ENCODE data around the gene TMEM203. TPM values are rescaled to one million over a fixed set of nuclear protein-coding genes. Genes with fewer than 3 reads are reported as not detected.
"Not testable (repeated sequence)": the region's sequence is repeated elsewhere in the genome, so short reads cannot be mapped to it uniquely, and the experiment has no call there.

The TMEM203 gene
- total and polyA plus RNA-seq, 4 donors, result 19.9 to 27.5 (median 21.5) TPM

GRCh38 chr9:137240318-137240840 is 34.9 kb upstream of the TMEM203 start:
- Histone ChIP-seq H3K4me1 (ENCODE audit: control insufficient read depth in 4 of 4, insufficient read depth in 4 of 4, low read length in 3 of 4) (peaks cover 8 to 49% (median 21%) of the 10 kb centered on the region in 4 donors), H3K27me3 (ENCODE audit: control insufficient read depth in 4 of 4, insufficient read depth in 4 of 4, low read length in 3 of 4) (no peaks in the 10 kb centered on the region), H3K9ac (ENCODE audit: low read depth in 1 of 2, low read length in 2 of 2) (peak overlapping the region in 1 of 2 donors; percentile 38), H3K36me3 (ENCODE audit: control insufficient read depth in 4 of 4, insufficient read depth in 3 of 4, low read depth in 1 of 4, low read length in 3 of 4) (peaks cover 0 to 11% (median 5%) of the 10 kb centered on the region in 4 donors), H3K27ac (ENCODE audit: low read depth in 1 of 2, low read length in 2 of 2) (peak overlapping the region; percentile 74 to 92), H3K4me3 (ENCODE audit: low read depth in 1 of 3, low read length in 3 of 3) (peak overlapping the region; percentile 43 to 57 (median 49)), H3K9me3 (ENCODE audit: control insufficient read depth in 4 of 4, low read length in 3 of 4) (no peaks in the 10 kb centered on the region)
- TF ChIP-seq ZBTB33 (IDR thresholded peaks at IDR 0.05), result no peak
- TF ChIP-seq FOXA2 (IDR thresholded peaks at IDR 0.05), result no peak
- TF ChIP-seq GABPA (IDR thresholded peaks at IDR 0.05 in 1 of 2, conservative IDR thresholded peaks at IDR 0.05 in 1 of 2), result no peak
- no peak for TF ChIP-seq RXRA (IDR thresholded peaks at IDR 0.05)
- no peak for TF ChIP-seq CTCF (IDR thresholded peaks at IDR 0.05; ENCODE audit: low read depth, low read length, missing input control)
- no peak for TF ChIP-seq HNF4A (conservative IDR thresholded peaks at IDR 0.05)
- TF ChIP-seq TAF1 (conservative IDR thresholded peaks at IDR 0.05), result no peak
- no peak for TF ChIP-seq RAD21 (IDR thresholded peaks at IDR 0.05)
- TF ChIP-seq HNF4G (IDR thresholded peaks at IDR 0.05), result no peak
- peak; percentile 72 for DNase-seq (ENCODE audit: low spot score)
- WGBS, result under 1% methylated on average over 58 of the region's 58 CpGs

- H3K27me3 ChIP-seq (ENCODE audit: control insufficient read depth in 4 of 4, insufficient read depth in 4 of 4, low read length in 3 of 4); DNase-seq (ENCODE audit: low spot score); H3K9me3 ChIP-seq (ENCODE audit: control insufficient read depth in 4 of 4, low read length in 3 of 4): not testable (repeated sequence)
- H3K4me1 ChIP-seq (ENCODE audit: control insufficient read depth in 4 of 4, insufficient read depth in 4 of 4, low read length in 3 of 4), result peaks cover 8 to 49% (median 21%) of the 10 kb centered on the region in 4 donors
- H3K27ac ChIP-seq (ENCODE audit: low read depth in 1 of 2, low read length in 2 of 2), result peak overlapping the region; percentile 74 to 92
- WGBS, result 63% methylated on average over 27 of the region's 27 CpGs
- peaks cover 0 to 11% (median 5%) of the 10 kb centered on the region in 4 donors for H3K36me3 ChIP-seq (ENCODE audit: control insufficient read depth in 4 of 4, insufficient read depth in 3 of 4, low read depth in 1 of 4, low read length in 3 of 4)
- H3K9ac ChIP-seq (ENCODE audit: low read depth in 1 of 2, low read length in 2 of 2), result peak overlapping the region in 1 of 2 donors; percentile 38
- peak overlapping the region; percentile 43 to 57 (median 49) for H3K4me3 ChIP-seq (ENCODE audit: low read depth in 1 of 3, low read length in 3 of 3)
Observed at GRCh38 chr9:137239541-137240200, 34.2 kb upstream of the TMEM203 start.

- H3K9ac ChIP-seq (ENCODE audit: low read depth in 1 of 2, low read length in 2 of 2), result no peak overlapping the region
- no peaks in the 10 kb centered on the region for H3K9me3 ChIP-seq (ENCODE audit: control insufficient read depth in 4 of 4, low read length in 3 of 4)
- H3K4me1 ChIP-seq (ENCODE audit: control insufficient read depth in 4 of 4, insufficient read depth in 4 of 4, low read length in 3 of 4), result peaks cover 8 to 39% (median 19%) of the 10 kb centered on the region in 4 donors
- H3K27ac ChIP-seq (ENCODE audit: low read depth in 1 of 2, low read length in 2 of 2), result no peak overlapping the region
- WGBS, result 68% methylated on average over 13 of the region's 13 CpGs
- H3K4me3 ChIP-seq (ENCODE audit: low read depth in 1 of 3, low read length in 3 of 3), result no peak overlapping the region
- no peak for DNase-seq (ENCODE audit: low spot score)
- H3K27me3 ChIP-seq (ENCODE audit: control insufficient read depth in 4 of 4, insufficient read depth in 4 of 4, low read length in 3 of 4), result no peaks in the 10 kb centered on the region
- TF ChIP-seq ZBTB33 (IDR thresholded peaks at IDR 0.05) (no peak), JUND (IDR thresholded peaks at IDR 0.05) (no peak), RAD21 (IDR thresholded peaks at IDR 0.05) (no peak), GABPA (IDR thresholded peaks at IDR 0.05 in 1 of 2, conservative IDR thresholded peaks at IDR 0.05 in 1 of 2) (no peak), YY1 (IDR thresholded peaks at IDR 0.05) (no peak)
- peaks cover 0 to 5% (median 3%) of the 10 kb centered on the region in 4 donors for H3K36me3 ChIP-seq (ENCODE audit: control insufficient read depth in 4 of 4, insufficient read depth in 3 of 4, low read depth in 1 of 4, low read length in 3 of 4)
Observed at GRCh38 chr9:137237759-137238726, 32.6 kb upstream of the TMEM203 start.
